HL-60 (cell line): ENCODE data around the gene VPREB3.

Source experiments
- CTCF ChIP-seq: IDR thresholded peaks from one replicate; pipeline ENCODE4 v1.5.1; 2011; ENCODE audit warnings: low read length, control low read depth, inconsistent platforms; ENCODE audit not compliant: insufficient read depth
- GABPA ChIP-seq: IDR thresholded peaks from 2 replicates; pipeline ENCODE4 v1.6.1; 2012; ENCODE audit warnings: low read depth
- POLR2AphosphoS5 ChIP-seq: IDR thresholded peaks from 2 replicates; pipeline ENCODE4 v1.6.1; 2012; ENCODE audit warnings: low read depth
- REST ChIP-seq: IDR thresholded peaks from 2 replicates; pipeline ENCODE4 v1.6.1; 2012; ENCODE audit warnings: low read depth; ENCODE audit not compliant: insufficient replicate concordance
- SPI1 ChIP-seq: IDR thresholded peaks from 2 replicates; pipeline ENCODE4 v1.6.1; 2012; ENCODE audit warnings: low read depth, mild to moderate bottlenecking, borderline replicate concordance

GRCh38 chr22:23782703-23783102, 28.5 kb upstream of the VPREB3 start:
- TF ChIP-seq REST: no peak
- no peak for TF ChIP-seq CTCF
- no peak for TF ChIP-seq GABPA
- TF ChIP-seq POLR2AphosphoS5: no peak
- TF ChIP-seq SPI1: no peak
